K562 (cell line): Measurements from ENCODE around the gene PCARE. TPM values are rescaled to one million over a fixed set of nuclear protein-coding genes. Genes with fewer than 3 reads are reported as not detected.

Source experiments
- ATAC-seq: fragments of 200-7000 bp; cut with Tn5 transposase; 3 replicates; pipeline ENCODE4 v1.9.1; 2020; ENCODE audit warnings: moderate library complexity
- BruUV-seq: library from RNA; stranded (reverse); fragments of 400-500 nt; replicated peaks from 2 replicates; lab custom pipeline; 2021; lab: Mats Ljungman, UMichigan
- CTCF ChIA-PET: fragments of 300-600 bp; formaldehyde crosslinking; extraction: SDS; loops from one replicate; lab custom pipeline; 2021; ENCODE audit warnings: low intra/inter-chr PET ratio; lab: Yijun Ruan, JAX
- POLR2A ChIA-PET: fragments of 300-600, 350-650 bp; sonication (Branson Sonifier 250); formaldehyde crosslinking; extraction: SDS; loops from one replicate; lab custom pipeline; 2021; ENCODE audit warnings: antibody characterized with exemption, inconsistent platforms; lab: Yijun Ruan, JAX
- DNase-seq, 4 experiments: peaks; one replicate each; pipeline versions ENCODE4 v3.0.0 to v3.0.0-alpha.2; 2011 to 2018; ENCODE audit warnings: low spot score in 3 of 4, mixed read lengths in 3 of 4; ENCODE audit errors: extremely low read depth in 1 of 4
- FAIRE-seq: peaks from 2 replicates; lab custom pipeline; 2011; peaks lifted over from hg19 to GRCh38; lab: Jason Lieb, UNC
- H2AFZ ChIP-seq: 2 replicates; pipeline ENCODE4 v1.6.0; 2011; ENCODE audit warnings: low read depth, low read length, control low read depth, inconsistent platforms
- H3K27ac ChIP-seq: fragments of 200-600 bp; 3 replicates; pipeline ENCODE4 v1.8.0; 2011; ENCODE audit warnings: low read depth, mild to moderate bottlenecking, control low read depth, inconsistent platforms, low read length, moderate library complexity, mixed read lengths; ENCODE audit errors: extremely low read depth
- H3K27me3 ChIP-seq, 2 experiments: fragments of 300-600 bp in 1 of 2; 2 replicates in 1 of 2; 3 replicates in 1 of 2; pipeline versions ENCODE4 v1.6.0 to v1.8.0; 2011; ENCODE audit warnings: inconsistent platforms in 2 of 2, low read length in 2 of 2, mild to moderate bottlenecking in 1 of 2, mixed read lengths in 1 of 2, moderate library complexity in 1 of 2; ENCODE audit not compliant: control insufficient read depth in 2 of 2, insufficient read depth in 2 of 2
- H3K36me3 ChIP-seq: fragments of 300-600 bp; 3 replicates; pipeline ENCODE4 v1.8.0; 2011; ENCODE audit warnings: mild to moderate bottlenecking, low read length, inconsistent platforms; ENCODE audit not compliant: control insufficient read depth, insufficient read depth
- H3K4me1 ChIP-seq, 2 experiments: fragments of 200-600 bp in 1 of 2; replicated peaks in 1 of 2; 2 replicates in 1 of 2; 3 replicates in 1 of 2; pipeline versions ENCODE4 v1.5.1 to v1.8.0; 2011; ENCODE audit warnings: inconsistent platforms in 2 of 2, low read length in 2 of 2, mild to moderate bottlenecking in 1 of 2, mixed read lengths in 1 of 2, moderate library complexity in 1 of 2; ENCODE audit not compliant: control insufficient read depth in 2 of 2, insufficient read depth in 2 of 2
- H3K4me2 ChIP-seq: 2 replicates; pipeline ENCODE4 v1.6.1; 2011; ENCODE audit warnings: low read length, control low read depth, inconsistent platforms, mixed read lengths; ENCODE audit not compliant: insufficient read depth
- H3K4me3 ChIP-seq: fragments of 200-600 bp; sonication (generic), shearing (Covaris generic); 2 replicates; pipeline ENCODE4 v1.5.1; 2016; ENCODE audit warnings: control low read depth, inconsistent platforms
- H3K79me2 ChIP-seq: fragments of 200-600 bp; 3 replicates; pipeline ENCODE4 v1.8.0; 2011; ENCODE audit warnings: low read length, inconsistent platforms; ENCODE audit not compliant: control insufficient read depth, insufficient read depth
- H3K9ac ChIP-seq, 2 experiments: 2 replicates each; pipeline versions ENCODE4 v1.6.0 to v1.6.1; 2011; ENCODE audit warnings: low read depth in 2 of 2, low read length in 2 of 2, control low read depth in 1 of 2, inconsistent platforms in 1 of 2, mild to moderate bottlenecking in 1 of 2, mixed read lengths in 1 of 2; ENCODE audit not compliant: insufficient read depth in 1 of 2
- H3K9me1 ChIP-seq: one replicate; pipeline ENCODE4 v1.6.0; 2011; ENCODE audit warnings: inconsistent platforms, mild to moderate bottlenecking, low read length, moderate library complexity; ENCODE audit not compliant: control insufficient read depth, insufficient read depth
- H3K9me3 ChIP-seq: replicated peaks from 2 replicates; pipeline ENCODE4 v1.5.1; 2011; ENCODE audit warnings: low read depth, low read length, inconsistent platforms; ENCODE audit not compliant: control insufficient read depth, insufficient read depth
- H4K20me1 ChIP-seq: replicated peaks from 2 replicates; pipeline ENCODE4 v1.6.1; 2011; ENCODE audit warnings: low read length, inconsistent platforms, mixed read lengths; ENCODE audit not compliant: control insufficient read depth, insufficient read depth
- BCOR ChIP-seq: fragments of 450-650 bp; IDR thresholded peaks from 2 replicates; pipeline ENCODE4 v1.6.1; 2016
- BRCA1 ChIP-seq, 2 experiments: fragments of 450-650 bp in 1 of 2; sonication (generic) in 1 of 2; formaldehyde crosslinking in 1 of 2; IDR thresholded peaks; 2 replicates each; pipeline versions ENCODE4 v1.5.0 to v1.6.1; 2017 to 2020; ENCODE audit warnings: mild to moderate bottlenecking in 1 of 2, missing genetic modification reagents in 1 of 2
- FOXM1 ChIP-seq, 2 experiments: fragments of 450-650 bp in 1 of 2; sonication (generic) in 1 of 2; formaldehyde crosslinking in 1 of 2; IDR thresholded peaks; 2 replicates each; pipeline versions ENCODE4 v1.6.1 to v1.9.0; 2017 to 2022; ENCODE audit warnings: low read depth in 2 of 2, mild to moderate bottlenecking in 2 of 2, missing genetic modification reagents in 1 of 2, moderate library complexity in 1 of 2
- HNRNPH1 ChIP-seq: fragments of 200-400 bp; formaldehyde crosslinking; optimal IDR thresholded peaks from 2 replicates; pipeline ENCODE3; 2017; ENCODE audit warnings: low read depth, mild to moderate bottlenecking, low read length, moderate library complexity
- IRF2 ChIP-seq: sonication (generic); formaldehyde crosslinking; IDR thresholded peaks from 2 replicates; pipeline ENCODE4 v1.8.1; 2022; ENCODE audit warnings: mild to moderate bottlenecking, missing genetic modification reagents
- KAT8 ChIP-seq: fragments of 450-650 bp; IDR thresholded peaks from 2 replicates; pipeline ENCODE4 v1.6.1; 2016; ENCODE audit warnings: low read depth, mild to moderate bottlenecking
- MEF2A ChIP-seq: IDR thresholded peaks from 2 replicates; pipeline ENCODE4 v1.6.1; 2011; ENCODE audit warnings: low read depth, mild to moderate bottlenecking, low read length, moderate library complexity; ENCODE audit not compliant: control insufficient read depth
- MLX ChIP-seq, 2 experiments: fragments of 450-650 bp in 1 of 2; sonication (generic) in 1 of 2; formaldehyde crosslinking; conservative IDR thresholded peaks; 2 replicates each; pipeline versions ENCODE4 v1.4.0 to v1.8.1; 2020 to 2022; ENCODE audit warnings: mild to moderate bottlenecking in 1 of 2, missing genetic modification reagents in 1 of 2
- SMAD1 ChIP-seq: fragments of 150-350 bp; IDR thresholded peaks from 2 replicates; pipeline ENCODE4 v1.6.1; 2014; ENCODE audit warnings: low read length, low read depth; ENCODE audit not compliant: partially characterized antibody
- SMARCA4 ChIP-seq: fragments of 450-650 bp; IDR thresholded peaks from 2 replicates; pipeline ENCODE4 v1.6.1; 2016
- STAG1 ChIP-seq: sonication (generic); formaldehyde crosslinking; IDR thresholded peaks from 2 replicates; pipeline ENCODE4 v1.5.0; 2020; ENCODE audit warnings: missing genetic modification reagents, borderline replicate concordance
- TAF1 ChIP-seq: IDR thresholded peaks from 2 replicates; pipeline ENCODE4 v1.6.1; 2011; ENCODE audit warnings: mild to moderate bottlenecking, low read length, moderate library complexity; ENCODE audit not compliant: insufficient read depth, control insufficient read depth, severe bottlenecking; ENCODE audit errors: extremely low read depth
- TCF7 ChIP-seq: sonication (generic); IDR thresholded peaks from 2 replicates; pipeline ENCODE4 v1.6.1; 2016; ENCODE audit warnings: antibody characterized with exemption, borderline replicate concordance
- TRIM28 ChIP-seq: fragments of 450-650 bp; IDR thresholded peaks from 2 replicates; pipeline ENCODE4 v1.6.1; 2017
- UBTF ChIP-seq, 2 experiments: IDR thresholded peaks; 2 replicates each; pipeline ENCODE4 v1.6.1; 2012; ENCODE audit warnings: improper control_type of control experiment in 2 of 2, low read depth in 2 of 2, low read length in 2 of 2, borderline replicate concordance in 1 of 2
- ZBTB49 ChIP-seq: sonication (generic); formaldehyde crosslinking; IDR thresholded peaks from 2 replicates; pipeline ENCODE4 v1.8.0; 2022; ENCODE audit warnings: missing genetic modification reagents, mild to moderate bottlenecking, borderline replicate concordance
- ZNF551 ChIP-seq: fragments of 250-450 bp; sonication (Bioruptor Pico); IDR thresholded peaks from 2 replicates; pipeline ENCODE4 v1.5.0; 2021; ENCODE audit warnings: mild to moderate bottlenecking, moderate library complexity
- ZNF785 ChIP-seq: fragments of 250-450 bp; sonication (Bioruptor Pico); IDR thresholded peaks from 2 replicates; pipeline ENCODE4 v1.4.0; 2020; ENCODE audit warnings: mild to moderate bottlenecking
- WGBS: fragments of 100-300 bp; shearing (Covaris generic); methylation state at CpG from one replicate; pipeline ENCODE4 v1.1.6; 2016; ENCODE audit warnings: low coverage, mixed read lengths; ENCODE audit not compliant: insufficient coverage; ENCODE audit errors: missing lambda C conversion rate; 5-methylcytosine and 5-hydroxymethylcytosine counted together
- in situ Hi-C: fragments of 300-500 bp; cut with MboI; formaldehyde crosslinking; loops from 4 replicates; pipeline ENCODE4 v1.15.0; 2018; ENCODE audit warnings: inconsistent platforms, mixed read lengths
- intact Hi-C: fragments of 100-400 bp; cut with micrococcal nuclease; formaldehyde crosslinking; loops from 2 replicates; pipeline ENCODE4 v1.14.2; 2022
- polyA plus RNA-seq, 8 experiments: library from polyadenylated mRNA; depleted of rRNA in 4 of 8; stranded (reverse) in 5 of 8; unstranded in 3 of 8; fragments of >200 nt; fragmentation: Nextera tagmentation in 2 of 8; fragmentation: Illumina TruSeq in 1 of 8; extraction: Ambion mirVana in 2 of 8; extraction: Trizol in 1 of 8; gene quantifications; 2 replicates each; pipeline versions ENCODE4 v1.2.1 to v1.2.3, GENCODE V29; 2011 to 2014; ENCODE audit warnings: inconsistent platforms in 1 of 8, missing spikeins in 1 of 8
- total RNA-seq, 7 experiments: library from RNA; depleted of rRNA in 6 of 7; stranded (reverse); fragments of >200 nt in 6 of 7; fragmentation: Illumina TruSeq in 2 of 7; extraction: Trizol in 2 of 7; gene quantifications; 2 replicates each; pipeline versions ENCODE4 v1.2.1 to v1.2.3, GENCODE V29; 2011 to 2021; ENCODE audit warnings: low replicate concordance in 1 of 7

The PCARE gene
- total and polyA plus RNA-seq, 9 of the 15 experiments (the other 6 are each of a cell fraction or from before 2014, with no cell fraction given): not detected

GRCh38 chr2:29012211-29012681, 62.1 kb downstream of the PCARE start:
- peaks cover 36 to 82% of the 10 kb centered on the region in 2 experiments for H3K27me3 ChIP-seq
- ChIA-PET CTCF (no interaction called here), POLR2A (interaction anchor here (0.7 kb wide), 1 partner anchor 712 kb away, joined by 3 read pairs; no protein-coding TSS in a partner anchor)
- in situ Hi-C loops: no loop called here
- intact Hi-C loops: loop anchor here (5.0 kb wide), 1 partner anchor 55 kb away; no protein-coding TSS in a partner anchor
- no peaks in the 10 kb centered on the region for H3K9me3 ChIP-seq
- H3K4me2 ChIP-seq: no peak overlapping the region
- no peak for ATAC-seq
- H3K4me1 ChIP-seq: peaks cover 3% of the 10 kb centered on the region in 2 experiments; a peak in 4 of 5 replicates
- no TSS peak for BruUV-seq
- 3% methylated on average over 9 of the region's 9 CpGs for WGBS
- FAIRE-seq: no peak
- H4K20me1 ChIP-seq: no peaks in the 10 kb centered on the region
- H3K9ac ChIP-seq: no peak overlapping the region
- H2AFZ ChIP-seq: no peak overlapping the region
- no peaks in the 10 kb centered on the region for H3K79me2 ChIP-seq
- no peaks in the 10 kb centered on the region for H3K36me3 ChIP-seq
- DNase-seq: no peak
- H3K4me3 ChIP-seq: no peak overlapping the region
- peaks cover under 1% of the 10 kb centered on the region for H3K9me1 ChIP-seq
- H3K27ac ChIP-seq: no peak overlapping the region
- TF ChIP-seq KAT8 (no peak), SMAD1 (no peak), ZNF551 (no peak), MEF2A (no peak), TCF7 (no peak), BCOR (no peak), SMARCA4 (no peak), STAG1 (CRISPR knock-in tag) (no peak), ZBTB49 (CRISPR knock-in tag) (no peak), UBTF (IDR thresholded peaks at IDR 0.05; ENCODE audit: borderline replicate concordance in 1 of 2, low read depth in 2 of 2, low read length in 2 of 2) (no peak), ZNF785 (CRISPR knock-in tag) (no peak), BRCA1 (IDR thresholded peaks at IDR 0.05) (no peak), BRCA1 (CRISPR knock-in tag; IDR thresholded peaks at IDR 0.05) (no peak), TAF1 (no peak), HNRNPH1 (no peak), IRF2 (CRISPR knock-in tag) (no peak), FOXM1 (IDR thresholded peaks at IDR 0.05; ENCODE audit: low read depth) (no peak), FOXM1 (CRISPR knock-in tag; IDR thresholded peaks at IDR 0.05; ENCODE audit: low read depth) (no peak), MLX (CRISPR knock-in tag; conservative IDR thresholded peaks at IDR 0.05) (no peak), TRIM28 (no peak)
